ENCODE data around the gene NLRC5. TPM values are rescaled to one million over a fixed set of nuclear protein-coding genes. Genes with fewer than 3 reads are reported as not detected.

The NLRC5 gene
- total RNA-seq, 4 donors from 2014 or later, result 14.4 to 22.5 (median 16.6) TPM

GRCh38 chr16:57027067-57027466 is 37.7 kb downstream of the NLRC5 start:
- H3K27me3 ChIP-seq, result no peaks in the 10 kb centered on the region
- intact Hi-C loops (cut with DNase I), result no loop called here
- no peak overlapping the region for H3K27ac ChIP-seq (replicated peaks in 1 of 4)
- no peaks in the 10 kb centered on the region for H3K9me3 ChIP-seq
- no peak overlapping the region for H3K4me3 ChIP-seq
- DNase-seq (ENCODE audit: extremely low spot score), result no peak
- 100% methylated on average over 2 of the region's 2 CpGs for WGBS
- no peaks in the 10 kb centered on the region for H3K4me1 ChIP-seq
- peaks cover 0 to 58% (median 32%) of the 10 kb centered on the region in 4 donors for H3K36me3 ChIP-seq
- TF ChIP-seq CTCF (IDR thresholded peaks at IDR 0.05), result no peak
- no peak for TF ChIP-seq POLR2A (IDR thresholded peaks at IDR 0.05; ENCODE audit: low read depth)
- no peak for TF ChIP-seq POLR2AphosphoS5 (IDR thresholded peaks at IDR 0.05)
- TF ChIP-seq EP300 (IDR thresholded peaks at IDR 0.05), result no peak

- TF ChIP-seq POLR2A (IDR thresholded peaks at IDR 0.05; ENCODE audit: low read depth) (no peak), CTCF (IDR thresholded peaks at IDR 0.05) (no peak), POLR2AphosphoS5 (IDR thresholded peaks at IDR 0.05) (no peak), EP300 (IDR thresholded peaks at IDR 0.05) (no peak)
- DNase-seq (ENCODE audit: extremely low spot score), result no peak
- Histone ChIP-seq H3K9me3 (no peaks in the 10 kb centered on the region), H3K27me3 (no peaks in the 10 kb centered on the region), H3K4me1 (no peaks in the 10 kb centered on the region), H3K36me3 (peaks cover 0 to 57% (median 26%) of the 10 kb centered on the region in 4 donors), H3K4me3 (no peak overlapping the region), H3K27ac (replicated peaks in 1 of 4) (no peak overlapping the region)
- WGBS, result 70% methylated on average over 4 of the region's 4 CpGs
- intact Hi-C loops (cut with DNase I), result no loop called here
Measured at GRCh38 chr16:57028086-57028485, 38.7 kb downstream of the NLRC5 start.

- no peaks in the 10 kb centered on the region for H3K27me3 ChIP-seq
- H3K4me3 ChIP-seq, result no peak overlapping the region
- no peak for DNase-seq (ENCODE audit: extremely low spot score)
- H3K27ac ChIP-seq (replicated peaks in 1 of 4), result no peak overlapping the region
- TF ChIP-seq EP300 (IDR thresholded peaks at IDR 0.05) (no peak), POLR2AphosphoS5 (IDR thresholded peaks at IDR 0.05) (no peak), POLR2A (IDR thresholded peaks at IDR 0.05; ENCODE audit: low read depth) (no peak), CTCF (IDR thresholded peaks at IDR 0.05) (no peak)
- H3K9me3 ChIP-seq, result no peaks in the 10 kb centered on the region
- H3K4me1 ChIP-seq, result no peaks in the 10 kb centered on the region
- 97% methylated on average over 16 of the region's 16 CpGs for WGBS
- H3K36me3 ChIP-seq, result peaks cover 7 to 57% (median 26%) of the 10 kb centered on the region in 4 donors
- intact Hi-C loops (cut with DNase I), result no loop called here
Measured at GRCh38 chr16:57029161-57030160, 40.1 kb downstream of the NLRC5 start.

- Histone ChIP-seq H3K36me3 (peaks cover 15 to 61% (median 35%) of the 10 kb centered on the region in 4 donors), H3K27me3 (no peaks in the 10 kb centered on the region), H3K27ac (replicated peaks in 1 of 4) (no peak overlapping the region), H3K4me1 (no peaks in the 10 kb centered on the region), H3K4me3 (no peak overlapping the region), H3K9me3 (no peaks in the 10 kb centered on the region)
- TF ChIP-seq EP300 (IDR thresholded peaks at IDR 0.05) (no peak), POLR2AphosphoS5 (IDR thresholded peaks at IDR 0.05) (no peak), POLR2A (IDR thresholded peaks at IDR 0.05; ENCODE audit: low read depth) (no peak), CTCF (IDR thresholded peaks at IDR 0.05) (no peak)
- intact Hi-C loops (cut with DNase I), result no loop called here
- no peak for DNase-seq (ENCODE audit: extremely low spot score)
- 80% methylated on average over 2 of the region's 2 CpGs for WGBS
Measured at GRCh38 chr16:57030346-57030902, 41.1 kb downstream of the NLRC5 start.

Measured in esophagus muscularis mucosa (tissue), 4 donors.